ENCODE results near the gene SUN3. TPM values are rescaled to one million over a fixed set of nuclear protein-coding genes. Genes with fewer than 3 reads are reported as not detected.
A peak's percentile ranks its signal among the peaks of the same experiment; 100 is the strongest.
"Not testable (repeated sequence)": the region's sequence is repeated elsewhere in the genome, so short reads cannot be mapped to it uniquely, and the experiment has no call there.

Gene SUN3
- total RNA-seq, 2 donors from 2014 or later, result not detected

DNA sequence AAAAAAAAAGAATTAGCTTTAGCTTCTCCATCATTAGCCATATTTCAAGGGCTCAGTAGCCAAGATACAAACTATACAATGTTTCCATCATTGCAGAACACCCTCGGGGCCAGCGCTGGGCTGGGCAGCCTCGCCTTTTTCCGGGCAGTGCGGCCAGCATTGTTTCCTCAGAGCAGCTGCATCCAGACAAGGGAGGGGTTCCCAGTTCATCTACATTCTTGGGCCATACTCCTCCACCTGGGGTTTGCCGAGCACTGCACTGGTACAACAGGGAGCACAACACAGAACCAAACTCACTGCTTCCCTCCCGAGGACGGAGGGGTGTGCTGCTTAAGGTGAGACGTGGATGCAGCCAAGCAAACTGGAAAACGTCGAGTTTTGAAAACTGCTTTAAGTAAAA, 78.2 kb downstream of the SUN3 start:
- DNase-seq, result peak; percentile 68
- intact Hi-C loops (cut with DNase I), result no loop called here
- ATAC-seq, result peak; percentile 43 to 74

DNA sequence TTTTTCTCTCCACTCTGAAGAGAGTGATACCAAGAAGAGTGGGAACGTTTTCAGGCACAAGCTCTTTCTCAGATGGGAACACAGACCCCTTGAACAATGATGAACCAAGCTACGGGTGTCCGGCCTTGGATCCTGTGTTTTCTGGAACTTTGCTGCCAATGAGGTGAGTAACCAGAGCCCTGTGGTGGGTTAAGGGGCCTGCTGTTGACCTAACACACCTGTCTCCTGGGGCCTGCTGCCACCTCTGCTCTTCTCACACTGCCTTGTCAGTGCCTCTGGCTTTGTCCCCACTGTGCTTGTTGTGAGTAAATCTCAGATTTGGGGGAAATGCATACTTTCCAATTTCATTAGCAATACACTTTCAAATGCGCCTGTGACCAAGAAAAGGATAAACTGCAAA, 79.2 kb downstream of the SUN3 start:
- ATAC-seq, result no peak
- intact Hi-C loops (cut with DNase I), result no loop called here
- no peak for DNase-seq

DNA sequence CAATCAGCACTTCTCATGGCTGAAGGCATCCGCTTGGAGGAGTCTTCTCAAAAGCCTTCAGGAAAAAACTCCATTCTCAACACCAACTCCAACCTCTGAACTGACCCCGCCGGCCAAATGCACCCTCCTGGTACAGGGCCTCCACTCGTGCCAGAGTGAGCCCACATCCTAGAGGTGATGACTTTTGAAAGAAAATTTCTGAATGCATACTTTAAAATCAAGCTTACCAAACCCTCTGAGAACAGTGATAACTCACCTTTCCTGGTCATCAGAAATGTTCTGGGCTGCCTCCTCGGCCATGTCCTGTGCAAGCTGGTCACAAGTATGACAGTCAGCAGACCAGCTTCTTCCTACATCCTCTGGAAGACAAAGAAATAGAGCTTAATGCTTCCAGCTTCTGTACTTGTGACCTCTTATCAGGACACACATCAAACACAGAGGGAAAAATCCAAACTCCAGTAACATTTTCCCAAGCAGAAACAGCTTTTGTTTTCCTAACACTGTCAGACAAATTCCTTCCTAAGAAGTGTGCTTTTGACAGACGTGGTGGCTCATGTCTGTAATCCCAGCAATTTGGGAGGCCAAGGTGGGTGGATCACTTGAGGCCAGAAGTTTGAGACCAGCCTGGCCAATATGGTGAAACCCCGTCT, 80.6 kb downstream of the SUN3 start, which contains the start of gene PKD1L1:
PKD1L1 (minus strand) TSS at position 326 of the 650 bp plus-strand sequence; CDS start at position 300, 26 bp downstream.
- intact Hi-C loops (cut with DNase I), result no loop called here
- no peak for DNase-seq
- no peak for ATAC-seq

DNA sequence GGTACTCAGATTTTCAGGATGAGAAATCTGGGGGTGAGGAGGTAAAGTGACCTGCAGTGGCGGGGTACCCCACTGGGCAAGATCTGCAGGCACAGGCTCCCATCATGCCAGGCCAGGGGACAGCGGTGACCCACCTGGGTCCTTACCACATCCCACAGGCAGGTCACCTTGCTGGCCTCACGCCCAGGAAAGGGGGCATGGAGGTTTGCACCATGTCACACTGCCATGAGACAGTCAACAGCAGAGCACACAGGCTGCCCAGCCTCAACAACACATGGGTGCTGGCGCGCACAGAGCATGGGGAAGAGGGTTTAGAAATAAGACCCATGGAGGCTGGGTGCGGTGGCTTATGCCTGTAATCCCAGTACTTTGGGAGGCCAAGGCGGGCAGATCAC, 81.6 kb downstream of the SUN3 start:
- DNase-seq, result no peak
- no peak for ATAC-seq
- intact Hi-C loops (cut with DNase I), result no loop called here

DNA sequence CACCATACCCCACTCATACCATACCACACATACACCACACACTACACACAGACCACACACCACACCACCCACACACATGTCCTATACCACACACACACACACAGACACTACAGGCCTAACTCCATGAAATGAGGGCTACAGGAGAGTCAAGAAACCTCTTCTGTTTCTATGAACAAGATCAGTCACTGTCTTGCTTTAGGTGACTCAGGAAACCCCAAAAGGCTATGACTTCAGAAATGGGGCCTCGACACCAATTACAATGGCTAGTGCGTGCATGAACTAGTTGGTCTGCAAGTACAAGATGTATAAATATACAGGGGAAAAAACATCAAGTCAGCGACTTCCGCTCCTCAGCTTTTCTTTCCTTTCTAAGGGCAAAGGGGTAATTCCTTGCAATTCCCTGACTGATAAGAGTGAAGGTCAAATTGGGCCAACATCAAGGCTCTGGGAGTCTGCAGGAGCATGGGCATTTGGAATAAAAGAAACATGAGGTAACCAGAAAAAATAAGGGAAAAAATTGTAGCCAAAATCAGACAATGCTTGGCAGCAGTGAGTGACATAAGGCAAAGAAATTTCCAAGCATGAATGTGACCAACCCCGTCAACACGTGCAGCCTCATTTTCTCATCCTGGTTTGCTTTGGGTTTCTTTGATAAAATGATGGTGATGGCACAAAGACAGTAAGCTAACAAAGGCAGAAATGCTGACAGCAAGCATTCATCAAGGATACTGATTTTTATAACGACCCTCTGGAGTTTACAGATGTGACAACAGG, 82.1 kb downstream of the SUN3 start:
- peak in 1 of 2 donors; percentile 11 for ATAC-seq
- DNase-seq, result no peak
- intact Hi-C loops (cut with DNase I), result no loop called here

DNA sequence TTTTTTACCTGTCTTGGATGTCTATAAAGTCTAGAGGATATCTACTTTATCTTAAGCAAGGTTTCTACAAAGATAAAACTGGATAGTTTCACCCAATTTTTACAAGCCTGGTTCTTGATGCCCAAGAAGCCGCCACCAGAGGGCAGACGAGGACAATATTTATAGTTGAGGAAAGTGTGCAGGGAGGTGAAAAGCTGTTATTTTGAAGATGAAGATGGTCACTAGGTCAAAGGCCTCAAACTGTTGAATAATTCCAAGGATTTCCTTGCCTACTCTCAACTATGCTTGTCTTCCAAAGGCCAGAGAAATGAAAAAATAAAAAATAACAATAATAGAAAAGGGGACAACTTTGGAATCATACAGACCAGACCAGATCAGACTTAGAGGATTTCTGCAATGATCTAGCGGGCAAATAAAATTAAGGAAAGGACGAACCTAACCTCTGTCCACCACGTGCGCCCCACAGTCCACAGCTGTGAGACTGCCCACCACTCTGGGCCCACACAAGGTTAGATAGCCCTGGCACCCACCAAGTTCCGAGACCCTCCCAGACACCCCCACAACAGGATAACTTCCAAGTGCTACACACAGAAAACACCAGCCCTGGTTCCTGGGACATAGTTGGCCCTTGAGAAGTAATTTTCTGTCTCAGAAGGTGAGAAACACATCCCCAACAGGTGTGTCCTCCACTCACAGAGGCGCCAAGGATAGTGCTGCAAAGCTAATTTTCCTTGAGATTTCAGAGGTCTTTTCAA, 83.5 kb downstream of the SUN3 start:
- ATAC-seq (no peak), DNase-seq (peak; percentile 88)
- intact Hi-C loops (cut with DNase I), result loop anchor here (2.0 kb wide), 2 partner anchors 23 to 163 kb away; no protein-coding TSS in a partner anchor

DNA sequence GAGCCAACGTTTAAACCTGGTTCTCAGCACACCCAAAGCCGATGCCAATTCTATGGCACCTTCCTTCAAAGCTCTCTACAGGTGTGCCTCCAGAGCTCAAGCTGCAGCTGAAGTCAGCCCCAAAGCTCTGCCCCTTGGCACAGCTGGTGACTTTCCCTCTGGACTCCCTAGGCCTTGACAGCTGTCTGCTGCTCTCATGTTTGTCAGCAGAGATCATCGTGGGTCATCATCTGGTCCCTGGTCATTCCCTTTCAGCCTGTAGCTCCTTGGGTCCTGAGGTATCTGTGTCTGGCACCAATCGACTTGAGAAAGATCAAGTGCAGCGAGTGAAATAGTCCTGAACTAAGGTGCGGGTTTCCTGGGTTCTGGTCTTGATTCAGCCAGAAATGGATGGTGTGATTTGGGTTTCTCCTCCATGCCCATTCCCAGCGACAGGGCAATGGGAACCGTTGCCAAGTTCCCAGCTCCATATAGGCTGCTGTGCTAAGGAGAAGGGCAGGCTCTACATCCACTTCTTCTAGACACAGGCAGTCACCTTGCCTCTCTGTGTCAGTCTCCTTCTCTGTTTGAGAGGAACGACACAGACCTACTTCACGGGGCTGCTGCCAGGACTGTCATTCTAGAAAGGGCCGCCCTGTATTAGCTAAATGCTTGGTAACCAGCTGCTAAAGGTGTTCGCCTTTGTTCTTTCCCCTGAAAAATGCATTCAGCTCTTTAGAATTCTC, 84.2 kb downstream of the SUN3 start:
- DNase-seq (no peak), ATAC-seq (no peak)
- intact Hi-C loops (cut with DNase I), result loop anchor here (2.0 kb wide), 2 partner anchors 24 to 164 kb away; no protein-coding TSS in a partner anchor

DNA sequence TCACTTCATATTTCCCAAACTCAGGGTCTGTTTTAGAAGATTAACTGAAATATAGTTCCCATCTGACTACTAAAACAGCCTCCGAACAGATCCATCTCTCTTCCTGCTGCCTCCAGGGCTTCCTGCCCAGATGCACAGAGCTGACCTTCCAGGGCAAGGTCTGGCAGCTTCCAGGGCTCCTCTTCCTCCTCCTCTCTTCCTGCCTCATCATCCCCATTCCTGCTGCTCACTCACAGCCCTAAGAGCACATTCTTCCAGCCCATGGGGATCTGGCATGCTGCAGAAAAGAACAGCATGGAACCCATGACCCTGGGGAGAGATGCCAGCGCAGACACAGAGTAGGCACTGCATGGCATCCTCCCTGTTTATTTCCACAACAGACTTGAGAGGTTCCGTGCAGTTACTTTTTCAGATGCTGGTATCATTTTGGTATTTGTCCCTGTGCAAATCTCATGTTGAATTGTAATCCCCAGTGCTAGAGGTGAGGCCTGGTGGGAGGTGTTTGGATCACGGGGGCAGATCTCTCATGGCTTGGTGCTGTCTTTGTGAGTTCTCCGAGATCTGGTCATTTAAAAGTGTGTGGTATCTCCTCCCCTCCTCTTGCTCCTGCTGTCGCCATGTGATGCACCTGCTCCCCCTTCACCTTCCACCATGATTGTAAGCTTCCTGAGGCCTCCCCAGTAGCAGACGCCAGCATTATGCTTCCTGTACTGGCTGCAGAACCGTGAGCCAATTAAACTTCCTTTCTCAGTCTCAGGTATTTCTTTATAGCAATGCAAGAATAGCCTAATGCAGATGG, 85.0 kb downstream of the SUN3 start:
- intact Hi-C loops (cut with DNase I), result loop anchor here (2.0 kb wide), 2 partner anchors 25 to 165 kb away; no protein-coding TSS in a partner anchor
- ATAC-seq (no peak), DNase-seq (no peak)

DNA sequence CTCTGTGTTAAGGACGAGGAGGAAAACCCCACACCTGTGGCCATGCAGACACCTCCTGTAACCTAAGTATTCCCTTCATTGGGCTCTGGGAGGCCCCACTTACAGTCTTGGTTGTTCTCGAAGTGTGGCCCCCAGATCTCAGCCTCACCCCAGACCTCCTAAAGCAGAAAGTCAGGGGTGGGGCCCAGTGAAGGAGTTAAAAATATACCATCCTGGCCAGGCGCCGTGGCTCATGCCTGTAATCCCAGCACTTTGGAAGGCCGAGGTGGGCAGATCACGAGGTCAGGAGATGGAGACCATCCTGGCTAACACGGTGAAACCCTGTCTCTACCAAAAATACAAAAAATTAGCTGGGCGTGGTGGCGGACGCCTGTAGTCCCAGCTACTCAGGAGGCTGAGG, 86.3 kb downstream of the SUN3 start:
- DNase-seq; intact Hi-C loops (cut with DNase I); ATAC-seq: not testable (repeated sequence)

DNA sequence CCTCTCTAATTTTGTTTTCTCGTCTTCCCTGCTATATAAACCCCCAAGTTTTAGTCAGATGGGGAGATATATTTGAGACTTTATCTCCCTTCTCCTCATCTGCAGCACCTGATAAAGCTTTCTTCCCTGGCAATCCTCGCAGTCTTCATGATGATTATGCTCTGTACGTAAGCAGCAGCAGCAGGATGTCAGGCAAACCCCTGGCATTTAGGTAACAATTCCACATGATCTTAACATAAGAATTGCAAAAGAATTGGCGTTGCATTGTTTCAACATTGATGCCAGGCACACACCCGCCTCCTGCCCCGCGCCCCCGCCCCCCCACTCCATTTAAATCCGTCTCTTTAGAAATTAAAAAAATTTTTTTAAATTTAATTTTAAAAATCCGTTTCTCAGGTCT, 86.8 kb downstream of the SUN3 start:
- DNase-seq (no peak), ATAC-seq (no peak)
- intact Hi-C loops (cut with DNase I), result no loop called here

DNA sequence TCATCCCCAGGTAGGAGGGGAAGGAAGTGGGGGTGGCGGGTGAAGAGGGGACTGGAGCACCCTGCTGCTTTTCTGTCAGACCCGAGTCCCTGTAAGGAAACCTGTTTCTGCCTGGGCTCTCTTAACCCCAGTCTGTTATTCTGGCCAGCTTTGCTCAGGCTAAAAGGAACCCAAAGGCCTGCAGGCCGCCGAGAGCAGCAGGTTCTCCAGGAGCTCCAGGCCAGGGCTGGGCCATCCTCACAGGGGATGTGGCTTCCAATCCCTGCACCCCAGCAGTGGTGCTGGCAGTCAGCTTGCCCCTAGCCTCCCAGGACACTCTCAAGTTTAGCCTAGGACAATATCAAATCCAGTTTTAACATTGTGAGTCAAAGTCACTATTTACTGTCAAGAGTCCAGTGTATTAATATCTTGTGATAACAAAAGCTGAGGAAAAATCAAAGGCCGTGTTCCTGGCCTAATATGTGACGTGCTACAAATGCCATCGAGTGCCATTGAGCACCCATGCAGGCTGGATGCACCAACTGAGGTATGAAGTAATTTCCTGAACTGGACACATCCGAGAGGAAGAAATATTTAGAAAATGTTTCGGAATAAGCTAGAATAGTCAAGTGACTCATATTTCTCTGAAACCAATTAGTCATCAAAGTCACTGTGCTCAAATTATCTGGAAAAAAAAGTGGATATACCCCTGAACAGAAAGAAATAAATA, 87.6 kb downstream of the SUN3 start:
- DNase-seq (peak; percentile 65), ATAC-seq (peak; percentile 64 to 73)
- intact Hi-C loops (cut with DNase I), result no loop called here

DNA sequence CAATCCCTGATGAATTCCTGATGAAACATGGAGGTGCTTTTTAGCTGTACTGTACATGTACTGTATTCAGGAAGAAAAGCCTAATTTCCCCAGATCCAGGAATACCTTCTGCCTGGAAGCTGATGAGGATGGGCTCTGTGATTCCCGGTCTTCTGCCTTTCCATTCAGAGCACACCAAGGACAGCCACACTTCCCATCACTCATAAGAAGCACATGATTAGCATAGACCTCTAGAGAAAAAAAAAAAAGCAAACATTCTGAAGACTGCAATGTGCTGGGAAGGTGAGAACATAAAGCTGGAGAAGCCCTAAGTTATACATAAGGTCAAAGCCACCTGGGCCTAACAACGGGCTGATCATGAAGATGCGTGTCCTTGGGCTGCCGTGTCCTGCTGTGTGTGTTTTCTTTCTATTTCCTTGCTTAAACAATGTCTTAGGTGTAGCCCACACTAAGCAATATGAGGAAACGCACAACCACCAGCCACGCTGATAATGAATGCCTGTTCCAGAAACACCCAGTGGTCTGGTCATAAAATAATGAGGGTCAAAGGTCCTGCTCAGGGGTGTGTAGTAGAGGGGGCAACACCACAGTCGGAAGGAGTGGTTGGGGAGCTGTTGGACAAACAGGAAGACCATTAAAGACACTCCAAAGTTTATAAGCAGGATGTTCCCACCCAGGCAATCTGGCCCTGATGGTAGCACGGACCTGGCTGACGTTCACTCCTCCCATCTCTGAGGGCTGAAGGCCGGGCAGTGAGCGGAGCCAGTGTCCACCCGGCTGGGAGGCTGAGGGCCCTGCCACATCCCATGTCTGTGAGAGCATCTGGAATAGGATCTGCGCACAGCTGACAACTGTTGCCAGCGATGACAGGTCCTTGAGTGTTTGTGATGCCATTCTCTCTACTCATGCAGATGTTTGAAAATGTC, 88.6 kb downstream of the SUN3 start:
- intact Hi-C loops (cut with DNase I), result no loop called here
- DNase-seq (peak; percentile 77), ATAC-seq (peak; percentile 80 to 88)

DNA sequence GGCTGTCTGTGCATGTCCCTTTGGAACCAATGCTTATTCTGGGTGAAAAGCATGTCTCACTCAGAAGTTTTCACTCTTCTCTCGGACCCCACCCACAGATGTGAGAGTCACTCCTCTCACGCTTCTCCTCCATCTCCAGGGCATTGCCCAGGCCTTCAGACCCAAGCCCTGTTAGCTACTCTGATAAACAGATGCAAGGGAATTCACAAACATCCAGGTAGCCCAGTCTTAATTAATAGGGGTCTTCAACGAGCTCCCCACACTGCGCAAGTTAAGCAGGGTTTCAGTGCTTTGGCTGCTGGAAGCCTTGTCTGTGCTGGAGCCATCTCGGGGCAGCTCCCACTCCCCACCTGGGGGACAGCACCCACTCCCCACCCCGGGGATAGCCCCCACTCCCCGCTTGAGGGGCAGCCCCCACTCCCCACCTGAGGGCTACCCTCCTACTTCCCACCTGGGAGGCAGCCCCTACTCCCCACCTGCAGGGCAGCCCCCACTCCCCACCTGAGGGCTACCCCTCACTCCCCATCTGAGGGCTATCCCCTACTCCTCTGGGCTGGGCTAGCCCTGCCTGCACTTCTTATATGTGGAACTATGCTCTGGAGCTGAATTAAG, 89.4 kb downstream of the SUN3 start:
- ATAC-seq (no peak), DNase-seq (no peak)
- intact Hi-C loops (cut with DNase I), result no loop called here

DNA sequence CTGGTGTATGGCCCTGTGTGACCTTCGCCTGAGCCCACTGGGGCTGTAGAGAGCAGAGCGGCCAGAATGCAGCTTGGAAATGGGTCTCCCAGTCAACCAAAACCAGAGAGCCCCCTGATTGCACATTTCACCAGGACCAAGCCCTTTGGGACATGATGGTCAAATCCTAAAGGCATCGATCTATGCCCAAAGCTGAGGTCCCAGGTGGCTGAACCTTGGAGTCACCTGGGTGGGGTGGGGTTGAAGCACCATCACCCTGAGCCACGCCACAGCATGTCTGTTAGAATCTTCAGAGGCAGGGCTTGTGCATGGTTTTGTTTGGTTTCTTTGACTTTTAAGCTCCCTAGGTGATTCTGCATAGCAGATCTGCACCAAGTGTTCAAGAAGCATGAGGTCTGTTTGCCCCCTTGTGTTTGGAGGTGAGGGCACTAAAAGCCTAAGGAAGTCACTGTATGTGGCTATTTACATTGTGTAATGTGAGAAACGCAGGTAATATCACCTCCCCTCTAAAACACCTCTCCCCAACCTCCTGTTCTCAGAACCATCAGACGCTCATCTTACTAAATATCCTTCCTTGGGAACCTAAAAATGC, 90.2 kb downstream of the SUN3 start:
- ATAC-seq (no peak), DNase-seq (no peak)
- intact Hi-C loops (cut with DNase I), result no loop called here

DNA sequence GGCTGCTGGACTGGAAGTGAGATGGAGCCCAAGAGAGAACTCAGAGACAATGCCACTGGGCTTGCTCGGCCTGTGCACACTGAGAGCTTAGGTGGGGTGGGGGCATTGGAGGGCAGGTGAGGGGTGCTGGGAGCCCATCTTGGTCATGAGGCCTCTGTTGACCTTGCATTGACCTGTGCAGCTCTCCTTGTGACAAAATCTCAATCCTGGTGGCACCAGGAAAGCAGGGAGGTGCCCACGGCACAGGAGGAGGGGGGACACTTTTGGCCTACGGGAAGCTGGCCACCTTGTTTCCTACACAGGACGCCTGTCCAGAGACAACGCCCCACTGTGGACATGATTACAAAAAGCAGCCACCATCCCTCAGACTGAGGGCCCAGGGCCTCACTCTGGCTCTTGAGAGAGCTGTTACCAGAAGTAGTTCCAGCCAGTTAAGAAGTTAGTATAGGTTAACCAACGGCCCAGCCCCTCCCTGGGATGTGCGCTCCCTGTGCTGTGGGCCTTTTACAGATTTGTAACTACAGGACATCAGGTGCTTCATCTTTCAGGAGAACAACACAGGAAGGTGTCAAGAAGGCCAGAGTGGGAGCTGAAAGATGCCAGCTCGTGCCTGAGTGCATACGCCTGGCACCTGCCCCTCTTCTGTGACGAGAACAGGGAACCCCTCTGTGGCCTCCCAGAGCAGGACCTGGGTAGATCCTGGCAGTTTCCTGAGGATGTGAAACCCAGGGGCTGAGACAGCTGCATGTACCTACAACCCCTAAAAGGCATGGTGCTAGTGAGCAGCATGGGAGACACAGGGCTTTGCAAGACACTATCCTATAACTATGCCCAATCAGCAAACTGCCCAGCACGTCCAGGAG, 91.0 kb downstream of the SUN3 start:
- no peak for ATAC-seq
- no peak for DNase-seq
- intact Hi-C loops (cut with DNase I), result no loop called here
